ENCODE measurements around the gene BNIP3. TPM values are rescaled to one million over a fixed set of nuclear protein-coding genes. Genes with fewer than 3 reads are reported as not detected.

BNIP3 gene
- total and polyA plus RNA-seq, 3 donors from 2014 or later, result 36.7 to 93.4 (median 61.5) TPM

DNA sequence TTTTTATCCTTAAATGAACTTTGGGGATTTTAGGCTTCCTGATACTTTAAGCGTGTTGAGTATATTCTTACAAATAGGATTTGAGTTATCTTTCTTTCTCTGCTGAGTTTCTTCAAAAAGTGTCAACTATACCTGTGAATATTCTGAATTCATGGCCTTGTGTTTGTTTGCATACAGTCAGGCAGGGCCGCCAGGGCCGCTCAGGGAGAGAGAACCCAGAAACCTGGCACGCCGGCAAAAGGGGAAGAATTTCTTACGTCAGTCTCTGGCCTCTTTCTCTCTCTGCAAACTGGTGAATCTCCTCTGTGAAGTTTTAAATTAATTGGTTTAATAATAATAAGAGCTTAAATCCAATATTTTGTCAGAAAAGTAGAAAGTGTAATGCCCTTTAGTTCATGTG, 29.3 kb upstream of the BNIP3 start:
- no peaks in the 10 kb centered on the region for H3K4me1 ChIP-seq
- DNase-seq, result no peak
- H3K27me3 ChIP-seq, result no peaks in the 10 kb centered on the region
- 86 to 95% methylated on average over 6 of the region's 6 CpGs for WGBS, 2 donors
- H3K9me3 ChIP-seq, result no peaks in the 10 kb centered on the region
- H3K4me3 ChIP-seq, result no peak overlapping the region
- no peak overlapping the region for H3K27ac ChIP-seq
- H3K36me3 ChIP-seq (ENCODE audit: low read depth, missing control alignments), result no peaks in the 10 kb centered on the region
- TF ChIP-seq, protein P1, sequence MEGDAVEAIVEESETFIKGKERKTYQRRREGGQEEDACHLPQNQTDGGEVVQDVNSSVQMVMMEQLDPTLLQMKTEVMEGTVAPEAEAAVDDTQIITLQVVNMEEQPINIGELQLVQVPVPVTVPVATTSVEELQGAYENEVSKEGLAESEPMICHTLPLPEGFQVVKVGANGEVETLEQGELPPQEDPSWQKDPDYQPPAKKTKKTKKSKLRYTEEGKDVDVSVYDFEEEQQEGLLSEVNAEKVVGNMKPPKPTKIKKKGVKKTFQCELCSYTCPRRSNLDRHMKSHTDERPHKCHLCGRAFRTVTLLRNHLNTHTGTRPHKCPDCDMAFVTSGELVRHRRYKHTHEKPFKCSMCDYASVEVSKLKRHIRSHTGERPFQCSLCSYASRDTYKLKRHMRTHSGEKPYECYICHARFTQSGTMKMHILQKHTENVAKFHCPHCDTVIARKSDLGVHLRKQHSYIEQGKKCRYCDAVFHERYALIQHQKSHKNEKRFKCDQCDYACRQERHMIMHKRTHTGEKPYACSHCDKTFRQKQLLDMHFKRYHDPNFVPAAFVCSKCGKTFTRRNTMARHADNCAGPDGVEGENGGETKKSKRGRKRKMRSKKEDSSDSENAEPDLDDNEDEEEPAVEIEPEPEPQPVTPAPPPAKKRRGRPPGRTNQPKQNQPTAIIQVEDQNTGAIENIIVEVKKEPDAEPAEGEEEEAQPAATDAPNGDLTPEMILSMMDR (IDR thresholded peaks at IDR 0.05), result no peak
- TF ChIP-seq POLR2A (IDR thresholded peaks at IDR 0.05), result no peak
- intact Hi-C loops (cut with DNase I; ENCODE audit: low total_unique reads), result no loop called here

DNA sequence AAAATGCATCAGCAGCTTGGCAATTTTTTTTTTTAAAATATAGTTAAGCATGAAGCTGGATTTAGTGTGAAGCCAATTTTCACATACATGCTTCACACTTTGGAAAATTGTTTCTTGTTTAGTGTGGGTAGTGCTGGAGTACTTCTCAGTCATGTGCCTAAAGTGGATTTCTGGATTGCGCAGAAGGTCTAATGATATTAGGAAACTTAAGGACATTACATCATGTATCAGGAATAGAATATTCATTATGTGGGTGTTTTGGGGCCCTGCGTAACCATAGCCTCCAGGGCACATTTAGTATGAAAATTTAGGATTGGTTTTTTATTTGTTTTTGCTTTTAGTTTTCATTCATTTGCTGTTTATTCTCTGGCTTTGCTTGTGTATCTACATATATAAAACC, 28.8 kb upstream of the BNIP3 start:
- Histone ChIP-seq H3K27ac (no peak overlapping the region), H3K27me3 (no peaks in the 10 kb centered on the region), H3K9me3 (no peaks in the 10 kb centered on the region), H3K36me3 (ENCODE audit: low read depth, missing control alignments) (no peaks in the 10 kb centered on the region), H3K4me1 (no peaks in the 10 kb centered on the region), H3K4me3 (no peak overlapping the region)
- intact Hi-C loops (cut with DNase I; ENCODE audit: low total_unique reads), result no loop called here
- WGBS, 2 donors, result 91 to 99% methylated on average over 2 of the region's 2 CpGs
- no peak for DNase-seq
- TF ChIP-seq, protein P1 (IDR thresholded peaks at IDR 0.05), result no peak
- TF ChIP-seq POLR2A (IDR thresholded peaks at IDR 0.05), result no peak

DNA sequence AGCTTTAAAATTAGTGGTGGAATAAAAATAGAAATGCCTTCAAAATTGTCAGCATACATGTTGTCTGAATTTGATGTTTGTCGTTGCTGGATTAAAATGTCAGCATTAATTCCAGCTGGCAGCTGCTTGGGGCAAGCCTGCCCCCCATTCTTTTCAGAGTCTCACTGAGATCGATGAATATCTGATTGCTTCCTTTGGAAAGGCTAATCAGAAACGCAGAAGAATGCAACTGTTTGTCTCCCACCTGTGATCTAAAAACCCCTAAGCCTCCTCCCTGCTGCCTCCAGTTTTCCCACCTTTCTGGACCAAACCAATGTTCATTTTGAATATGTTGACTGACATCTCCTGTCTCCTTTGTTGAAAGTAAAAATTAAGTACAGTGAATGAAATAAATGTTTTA, 27.9 kb upstream of the BNIP3 start:
- 62 to 71% methylated on average over 3 of the region's 3 CpGs for WGBS, 2 donors

DNA sequence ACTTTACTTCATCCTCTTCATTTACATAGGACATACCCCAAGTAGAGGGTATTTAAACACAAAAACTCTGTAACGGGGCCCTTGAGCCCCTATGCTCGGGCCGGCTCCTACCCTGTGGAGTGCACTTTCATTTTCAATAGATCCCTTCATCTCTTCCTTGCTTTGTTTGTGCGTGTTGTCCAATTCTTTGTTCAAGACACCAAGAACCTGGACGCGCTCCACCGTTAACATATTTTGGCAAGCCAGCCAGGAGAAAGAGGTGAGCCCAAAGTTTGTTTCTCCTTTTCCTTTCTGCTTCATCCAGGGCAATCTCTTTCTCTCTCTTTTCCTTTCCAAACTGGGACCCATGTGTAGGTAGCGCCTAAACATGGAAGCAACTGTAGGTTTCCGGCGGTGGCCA, 26.0 kb upstream of the BNIP3 start:
- H3K27me3 ChIP-seq, result no peaks in the 10 kb centered on the region
- no peak for TF ChIP-seq POLR2A (IDR thresholded peaks at IDR 0.05)
- TF ChIP-seq, protein P1 (IDR thresholded peaks at IDR 0.05), result no peak
- no peak for DNase-seq
- no peaks in the 10 kb centered on the region for H3K36me3 ChIP-seq (ENCODE audit: low read depth, missing control alignments)
- no peaks in the 10 kb centered on the region for H3K9me3 ChIP-seq
- intact Hi-C loops (cut with DNase I; ENCODE audit: low total_unique reads), result no loop called here
- 70 to 86% methylated on average over 10 of the region's 10 CpGs for WGBS, 2 donors
- no peak overlapping the region for H3K27ac ChIP-seq
- H3K4me1 ChIP-seq, result no peaks in the 10 kb centered on the region
- H3K4me3 ChIP-seq, result no peak overlapping the region

More for the DNA sequence above, 27.9 kb upstream of the BNIP3 start:
- no peaks in the 10 kb centered on the region for H3K36me3 ChIP-seq (ENCODE audit: low read depth, missing control alignments)
- TF ChIP-seq, protein P1 (IDR thresholded peaks at IDR 0.05), result no peak
- no peak for TF ChIP-seq POLR2A (IDR thresholded peaks at IDR 0.05)
- no peaks in the 10 kb centered on the region for H3K27me3 ChIP-seq
- no peak overlapping the region for H3K4me3 ChIP-seq
- intact Hi-C loops (cut with DNase I; ENCODE audit: low total_unique reads), result no loop called here
- no peaks in the 10 kb centered on the region for H3K9me3 ChIP-seq
- H3K4me1 ChIP-seq, result no peaks in the 10 kb centered on the region
- no peak for DNase-seq
- H3K27ac ChIP-seq, result no peak overlapping the region

DNA sequence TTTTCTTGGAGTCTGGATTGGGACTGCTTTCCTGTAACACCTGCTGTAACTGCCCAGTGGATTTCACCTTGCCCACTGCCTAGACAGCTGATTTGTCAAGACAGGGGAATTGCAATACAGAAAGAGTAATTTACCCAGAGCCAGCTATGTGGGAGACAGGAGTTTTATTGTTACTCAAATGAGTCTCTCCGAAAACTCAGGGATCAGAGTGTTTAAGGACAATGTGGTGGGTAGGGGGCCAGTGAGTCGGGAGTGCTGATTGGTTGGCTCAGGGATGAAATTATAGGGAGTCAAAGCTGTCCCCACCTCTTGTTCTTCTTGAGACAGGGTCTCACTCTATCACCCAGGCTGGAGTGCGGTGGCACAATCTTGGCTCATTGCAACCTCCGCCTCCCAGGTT, 25.2 kb upstream of the BNIP3 start:
- 91 to 94% methylated on average over 4 of the region's 4 CpGs for WGBS, 2 donors
- H3K27me3 ChIP-seq, result no peaks in the 10 kb centered on the region
- H3K27ac ChIP-seq, result no peak overlapping the region
- no peaks in the 10 kb centered on the region for H3K36me3 ChIP-seq (ENCODE audit: low read depth, missing control alignments)
- no peak for TF ChIP-seq POLR2A (IDR thresholded peaks at IDR 0.05)
- TF ChIP-seq, protein P1 (IDR thresholded peaks at IDR 0.05), result no peak
- no peaks in the 10 kb centered on the region for H3K4me1 ChIP-seq
- H3K9me3 ChIP-seq, result no peaks in the 10 kb centered on the region
- no peak for DNase-seq
- intact Hi-C loops (cut with DNase I; ENCODE audit: low total_unique reads), result no loop called here
- no peak overlapping the region for H3K4me3 ChIP-seq

Measured in testis (tissue), 3 donors.